HEK293T (cell line): ENCODE results near the gene DOK5.

Source experiments
- CTCF ChIA-PET: fragments of 350-600 bp; formaldehyde crosslinking; extraction: SDS; loops from one replicate; lab custom pipeline; 2021; ENCODE audit warnings: antibody characterized with exemption, inconsistent platforms; lab: Yijun Ruan, JAX
- POLR2A ChIA-PET: fragments of 350-600 bp; formaldehyde crosslinking; extraction: SDS; loops from one replicate; lab custom pipeline; 2020; ENCODE audit warnings: antibody characterized with exemption, inconsistent platforms; lab: Yijun Ruan, JAX
- DNase-seq: peaks from one replicate; pipeline ENCODE4 v3.0.0; 2012; ENCODE audit warnings: mixed read lengths; ENCODE audit errors: extremely low spot score
- ARNT ChIP-seq: fragments of 450-650 bp; IDR thresholded peaks from 2 replicates; pipeline ENCODE4 v1.6.1; 2017; ENCODE audit warnings: mild to moderate bottlenecking
- BHLHE40 ChIP-seq: fragments of 450-650 bp; IDR thresholded peaks from 2 replicates; pipeline ENCODE4 v1.6.1; 2016; ENCODE audit warnings: mild to moderate bottlenecking, moderate library complexity, borderline replicate concordance
- CTBP1 ChIP-seq: fragments of 450-650 bp; IDR thresholded peaks from 2 replicates; pipeline ENCODE4 v1.6.1; 2016; ENCODE audit warnings: borderline replicate concordance
- ELF4 ChIP-seq: fragments of 450-650 bp; IDR thresholded peaks from 2 replicates; pipeline ENCODE4 v1.6.1; 2017; ENCODE audit warnings: antibody characterized with exemption
- FOXA1 ChIP-seq: fragments of 450-650 bp; IDR thresholded peaks from 2 replicates; pipeline ENCODE4 v1.6.1; 2016; ENCODE audit warnings: mild to moderate bottlenecking
- FOXK2 ChIP-seq: fragments of 450-650 bp; IDR thresholded peaks from 2 replicates; pipeline ENCODE4 v1.6.1; 2016; ENCODE audit warnings: mild to moderate bottlenecking
- FOXM1 ChIP-seq: fragments of 450-650 bp; IDR thresholded peaks from 2 replicates; pipeline ENCODE4 v1.6.1; 2017; ENCODE audit warnings: mild to moderate bottlenecking, borderline replicate concordance
- HDGF ChIP-seq: fragments of 450-650 bp; IDR thresholded peaks from 2 replicates; pipeline ENCODE4 v1.6.1; 2017; ENCODE audit warnings: antibody characterized with exemption, borderline replicate concordance
- L3MBTL2 ChIP-seq: fragments of 450-650 bp; conservative IDR thresholded peaks from 2 replicates; pipeline ENCODE4 v1.6.1; 2016; ENCODE audit warnings: mild to moderate bottlenecking
- LEF1 ChIP-seq: fragments of 450-650 bp; IDR thresholded peaks from 2 replicates; pipeline ENCODE4 v1.6.1; 2017; ENCODE audit warnings: mild to moderate bottlenecking, borderline replicate concordance
- NFRKB ChIP-seq: fragments of 450-650 bp; IDR thresholded peaks from 2 replicates; pipeline ENCODE4 v1.6.1; 2016; ENCODE audit warnings: mild to moderate bottlenecking, moderate library complexity
- SP1 ChIP-seq: fragments of 450-650 bp; IDR thresholded peaks from 2 replicates; pipeline ENCODE4 v1.6.1; 2017
- SUZ12 ChIP-seq: fragments of 450-650 bp; IDR thresholded peaks from 2 replicates; pipeline ENCODE4 v1.6.1; 2016; ENCODE audit warnings: mild to moderate bottlenecking
- TARDBP ChIP-seq: fragments of 450-650 bp; IDR thresholded peaks from 2 replicates; pipeline ENCODE4 v1.6.1; 2016
- ZNF384 ChIP-seq: fragments of 450-650 bp; IDR thresholded peaks from 2 replicates; pipeline ENCODE4 v1.6.1; 2016
- TF ChIP-seq, protein P1 (sequence below): fragments of 450-650 bp; IDR thresholded peaks from 2 replicates; pipeline ENCODE4 v1.6.1; 2016

DOK5 gene

GRCh38 chr20:54681869-54682268 is 206.5 kb downstream of the DOK5 start:
- ChIA-PET POLR2A (no interaction called here), CTCF (interaction anchor here (0.9 to 2.6 kb wide), 3 partner anchors 14 to 46 kb away, joined by 3 to 9 read pairs (median 5); no protein-coding TSS in a partner anchor)
- TF ChIP-seq ARNT = no peak
- no peak for TF ChIP-seq HDGF
- no peak for TF ChIP-seq ELF4
- TF ChIP-seq TARDBP = no peak
- no peak for TF ChIP-seq ZNF384
- no peak for TF ChIP-seq FOXA1
- TF ChIP-seq SUZ12 = no peak
- no peak for TF ChIP-seq CTBP1
- no peak for TF ChIP-seq LEF1
- TF ChIP-seq BHLHE40 = no peak
- TF ChIP-seq, protein P1, sequence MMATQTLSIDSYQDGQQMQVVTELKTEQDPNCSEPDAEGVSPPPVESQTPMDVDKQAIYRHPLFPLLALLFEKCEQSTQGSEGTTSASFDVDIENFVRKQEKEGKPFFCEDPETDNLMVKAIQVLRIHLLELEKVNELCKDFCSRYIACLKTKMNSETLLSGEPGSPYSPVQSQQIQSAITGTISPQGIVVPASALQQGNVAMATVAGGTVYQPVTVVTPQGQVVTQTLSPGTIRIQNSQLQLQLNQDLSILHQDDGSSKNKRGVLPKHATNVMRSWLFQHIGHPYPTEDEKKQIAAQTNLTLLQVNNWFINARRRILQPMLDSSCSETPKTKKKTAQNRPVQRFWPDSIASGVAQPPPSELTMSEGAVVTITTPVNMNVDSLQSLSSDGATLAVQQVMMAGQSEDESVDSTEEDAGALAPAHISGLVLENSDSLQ = no peak
- TF ChIP-seq FOXM1 = no peak
- TF ChIP-seq FOXK2 = no peak
- no peak for TF ChIP-seq SP1
- no peak for TF ChIP-seq L3MBTL2
- TF ChIP-seq NFRKB = no peak
- DNase-seq = no peak

DNA sequence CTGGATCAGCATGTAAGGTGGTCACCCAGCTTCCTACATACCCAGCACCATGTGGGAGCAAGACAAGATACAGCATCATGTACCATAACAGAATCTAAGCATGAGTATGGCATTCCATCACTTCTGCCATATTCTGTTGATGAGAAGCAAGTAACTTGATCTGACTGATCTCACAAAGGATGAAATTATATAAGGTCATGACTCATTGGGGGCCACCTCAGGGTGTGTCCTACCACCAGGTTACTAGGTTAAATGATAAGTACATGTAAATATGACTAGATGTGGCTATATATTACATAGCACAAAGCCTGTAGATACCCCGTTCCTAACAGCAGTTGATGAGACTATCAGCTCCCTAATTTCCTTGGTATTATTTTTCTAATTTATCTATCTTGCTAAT is 213.1 kb downstream of the DOK5 start:
- ChIA-PET POLR2A (no interaction called here), CTCF (no interaction called here)
- DNase-seq = no peak
- no peak for TF ChIP-seq ZNF384
- TF ChIP-seq FOXK2 = no peak
- no peak for TF ChIP-seq SP1
- no peak for TF ChIP-seq SUZ12
- TF ChIP-seq BHLHE40 = no peak
- no peak for TF ChIP-seq L3MBTL2
- no peak for TF ChIP-seq ARNT
- TF ChIP-seq NFRKB = no peak
- no peak for TF ChIP-seq FOXM1
- TF ChIP-seq TARDBP = no peak
- no peak for TF ChIP-seq ELF4
- no peak for TF ChIP-seq CTBP1
- TF ChIP-seq, protein P1 = no peak

DNA sequence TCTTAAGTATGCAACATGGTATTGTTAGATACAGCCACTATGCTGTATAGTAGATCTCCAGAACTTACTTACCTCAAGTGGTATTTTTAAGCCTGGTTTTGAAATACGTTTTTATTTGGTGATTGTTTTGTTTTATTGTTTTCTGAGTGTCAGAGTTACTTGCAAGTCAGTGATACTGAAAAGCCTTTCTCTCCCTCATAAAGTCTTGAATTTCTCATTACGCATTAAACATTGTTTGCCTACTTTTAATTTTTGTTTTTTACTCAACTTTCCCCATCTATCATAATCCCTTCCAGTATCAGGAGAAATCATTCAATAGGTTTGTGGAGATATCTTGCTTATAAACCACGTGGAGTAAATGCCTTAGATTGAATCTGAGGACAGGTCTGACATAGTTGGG is 214.9 kb downstream of the DOK5 start:
- CTCF ChIA-PET = no interaction called here
- POLR2A ChIA-PET = no interaction called here
- DNase-seq = no peak
- TF ChIP-seq NFRKB = no peak
- TF ChIP-seq TARDBP = no peak
- TF ChIP-seq HDGF = no peak
- no peak for TF ChIP-seq BHLHE40
- TF ChIP-seq LEF1 = no peak
- TF ChIP-seq FOXA1 = no peak
- TF ChIP-seq ARNT = no peak
- TF ChIP-seq CTBP1 = no peak

- TF ChIP-seq HDGF = no peak
- no peak for TF ChIP-seq FOXM1
- no peak for TF ChIP-seq CTBP1
- TF ChIP-seq ELF4 = no peak
- POLR2A ChIA-PET = no interaction called here
- DNase-seq = no peak
- CTCF ChIA-PET = interaction anchor here (1.0 kb wide), 1 partner anchor 30 kb away, joined by 3 read pairs; no protein-coding TSS in a partner anchor
Observed at GRCh38 chr20:54691327-54691726, 215.9 kb downstream of the DOK5 start.

GRCh38 chr20:54692168-54692887 is 216.9 kb downstream of the DOK5 start:
- POLR2A ChIA-PET = no interaction called here
- CTCF ChIA-PET = interaction anchor here (1.0 kb wide), 1 partner anchor 31 kb away, joined by 3 read pairs; no protein-coding TSS in a partner anchor
- no peak for DNase-seq
- no peak for TF ChIP-seq BHLHE40
- no peak for TF ChIP-seq ELF4
- TF ChIP-seq ARNT = no peak
- no peak for TF ChIP-seq CTBP1
- no peak for TF ChIP-seq L3MBTL2
- TF ChIP-seq ZNF384 = no peak
- TF ChIP-seq SP1 = no peak
- no peak for TF ChIP-seq FOXA1
- TF ChIP-seq LEF1 = no peak
- TF ChIP-seq TARDBP = no peak
- TF ChIP-seq HDGF = no peak

DNA sequence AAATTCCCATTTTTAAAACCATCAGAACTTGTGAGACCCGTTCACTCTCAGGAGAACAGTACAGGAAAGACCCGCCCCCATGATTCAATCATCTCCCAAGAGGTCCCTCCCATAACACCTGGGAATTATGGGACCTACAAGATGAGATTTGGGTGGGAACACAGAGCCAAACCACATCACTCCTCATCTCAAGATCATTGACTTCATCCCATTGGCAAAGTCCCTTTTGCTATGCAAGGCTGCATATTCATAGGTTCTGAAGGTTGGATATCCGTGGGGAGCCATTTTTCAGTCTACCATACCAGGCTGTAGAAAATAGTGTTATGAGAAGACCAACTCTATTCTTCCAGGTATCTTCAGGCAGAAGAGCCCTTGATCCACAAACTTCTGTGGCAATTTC is 219.1 kb downstream of the DOK5 start:
- ChIA-PET POLR2A (no interaction called here), CTCF (no interaction called here)
- no peak for TF ChIP-seq BHLHE40
- no peak for TF ChIP-seq CTBP1
- TF ChIP-seq SUZ12 = no peak
- no peak for TF ChIP-seq ARNT
- TF ChIP-seq FOXK2 = no peak
- TF ChIP-seq L3MBTL2 = no peak
- TF ChIP-seq FOXM1 = no peak
- TF ChIP-seq HDGF = no peak
- TF ChIP-seq NFRKB = no peak
- TF ChIP-seq, protein P1 = no peak
- no peak for TF ChIP-seq ZNF384
- no peak for TF ChIP-seq TARDBP
- TF ChIP-seq SP1 = no peak
- TF ChIP-seq FOXA1 = no peak
- no peak for TF ChIP-seq ELF4
- no peak for DNase-seq
